ENCODE results near the gene ADAM19.

DNA sequence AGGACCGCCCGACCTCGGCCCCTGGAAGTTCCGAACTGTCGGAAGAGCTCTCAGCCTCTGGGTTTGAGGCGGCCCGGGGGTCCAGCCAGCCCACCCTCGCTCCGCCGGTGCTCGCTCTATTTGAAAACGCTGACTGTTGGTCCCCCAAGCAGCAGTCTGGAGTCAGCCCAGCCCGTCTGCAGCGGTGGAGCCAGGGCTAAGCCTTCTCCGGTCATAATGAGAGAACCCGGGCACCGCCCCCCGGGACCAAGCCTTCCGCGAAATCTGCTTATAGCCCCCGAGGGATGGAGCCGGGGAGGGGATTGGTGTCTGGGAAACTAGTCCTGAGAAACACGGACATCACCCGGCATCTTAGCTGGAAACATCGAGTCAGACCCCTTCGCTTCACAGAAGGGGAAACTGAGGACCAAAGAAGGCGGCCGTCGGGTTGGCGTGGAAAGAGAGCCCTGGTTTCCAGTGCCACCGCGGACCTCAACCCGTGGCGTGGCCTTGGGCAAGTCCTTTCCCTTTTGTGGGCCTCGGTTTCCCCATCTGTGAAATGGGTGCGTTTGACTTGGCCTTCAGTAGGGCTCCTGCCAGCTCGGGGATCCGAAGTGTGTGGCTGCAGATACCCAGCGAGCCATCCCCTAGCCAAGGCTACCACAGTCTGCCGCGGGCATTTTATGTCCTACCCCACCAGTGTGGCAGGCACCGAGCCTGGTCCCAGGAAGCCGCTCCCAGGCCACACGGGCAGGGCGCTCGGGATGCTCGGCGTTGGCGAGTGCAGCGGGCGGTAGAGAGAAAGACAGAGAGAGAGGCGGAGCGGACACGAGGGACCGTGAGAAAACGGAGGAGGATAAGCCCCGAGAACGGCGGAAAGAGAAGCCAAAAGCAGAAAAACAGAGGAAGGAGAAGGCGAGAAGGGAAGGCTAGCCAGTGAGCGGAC lies 857 bp downstream of the ADAM19 start:
- TF ChIP-seq POLR2A (IDR thresholded peaks at IDR 0.05): no peak
- TF ChIP-seq, protein P1, sequence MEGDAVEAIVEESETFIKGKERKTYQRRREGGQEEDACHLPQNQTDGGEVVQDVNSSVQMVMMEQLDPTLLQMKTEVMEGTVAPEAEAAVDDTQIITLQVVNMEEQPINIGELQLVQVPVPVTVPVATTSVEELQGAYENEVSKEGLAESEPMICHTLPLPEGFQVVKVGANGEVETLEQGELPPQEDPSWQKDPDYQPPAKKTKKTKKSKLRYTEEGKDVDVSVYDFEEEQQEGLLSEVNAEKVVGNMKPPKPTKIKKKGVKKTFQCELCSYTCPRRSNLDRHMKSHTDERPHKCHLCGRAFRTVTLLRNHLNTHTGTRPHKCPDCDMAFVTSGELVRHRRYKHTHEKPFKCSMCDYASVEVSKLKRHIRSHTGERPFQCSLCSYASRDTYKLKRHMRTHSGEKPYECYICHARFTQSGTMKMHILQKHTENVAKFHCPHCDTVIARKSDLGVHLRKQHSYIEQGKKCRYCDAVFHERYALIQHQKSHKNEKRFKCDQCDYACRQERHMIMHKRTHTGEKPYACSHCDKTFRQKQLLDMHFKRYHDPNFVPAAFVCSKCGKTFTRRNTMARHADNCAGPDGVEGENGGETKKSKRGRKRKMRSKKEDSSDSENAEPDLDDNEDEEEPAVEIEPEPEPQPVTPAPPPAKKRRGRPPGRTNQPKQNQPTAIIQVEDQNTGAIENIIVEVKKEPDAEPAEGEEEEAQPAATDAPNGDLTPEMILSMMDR (IDR thresholded peaks at IDR 0.05): no peak

All from breast epithelium (tissue), 3 donors.